Natural killer cell (primary cell): ENCODE data around the gene JMJD1C. TPM values are rescaled to one million over a fixed set of nuclear protein-coding genes. Genes with fewer than 3 reads are reported as not detected.

Experiments
- ATAC-seq, 3 donors: fragments of 150-1000 bp in 2 of 3; fragments of 200-7000 bp in 1 of 3; cut with Tn5 transposase; 1 replicate in 1 of 3; 2 replicates in 2 of 3; pipeline ENCODE4 v1.10.0; 2021; ENCODE audit warnings: mild to moderate bottlenecking in 2 of 3, moderate library complexity in 2 of 3
- DNase-seq, 2 donors: peaks; one replicate each; pipeline versions ENCODE4 v3.0.0 to v3.0.0-alpha.2; 2013 to 2021; ENCODE audit warnings: mixed read lengths in 1 of 2
- H3K27ac ChIP-seq: one replicate; pipeline ENCODE4 v1.5.1; 2013; ENCODE audit warnings: mild to moderate bottlenecking, low read length
- H3K27me3 ChIP-seq: one replicate; pipeline ENCODE4 v1.6.1; 2013; ENCODE audit warnings: low read length; ENCODE audit not compliant: control insufficient read depth, insufficient read depth
- H3K36me3 ChIP-seq: one replicate; pipeline ENCODE4 v1.6.1; 2013; ENCODE audit warnings: low read length; ENCODE audit not compliant: control insufficient read depth, insufficient read depth
- H3K4me1 ChIP-seq: one replicate; pipeline ENCODE4 v1.6.1; 2013; ENCODE audit warnings: low read length; ENCODE audit not compliant: control insufficient read depth, insufficient read depth
- H3K4me3 ChIP-seq: one replicate; pipeline ENCODE4 v1.5.1; 2013; ENCODE audit warnings: low read length
- H3K9me3 ChIP-seq: one replicate; pipeline ENCODE4 v1.6.1; 2013; ENCODE audit warnings: low read length; ENCODE audit not compliant: control insufficient read depth, insufficient read depth
- H3K27ac Mint-ChIP-seq, 2 donors: one replicate each; pipeline ENCODE4 v1.8.0; 2022; ENCODE audit warnings: mild to moderate bottlenecking in 2 of 2, mixed read lengths in 2 of 2, moderate library complexity in 1 of 2
- H3K27me3 Mint-ChIP-seq, 2 donors: one replicate each; pipeline ENCODE4 v1.8.0; 2022; ENCODE audit warnings: low read depth in 2 of 2, mixed read lengths in 2 of 2
- H3K36me3 Mint-ChIP-seq: one replicate; pipeline ENCODE4 v1.8.0; 2022; ENCODE audit warnings: mixed read lengths
- H3K4me1 Mint-ChIP-seq, 2 donors: one replicate each; pipeline ENCODE4 v1.8.0; 2022; ENCODE audit warnings: mixed read lengths in 2 of 2
- H3K4me3 Mint-ChIP-seq: one replicate; pipeline ENCODE4 v1.8.0; 2022; ENCODE audit warnings: mild to moderate bottlenecking, moderate library complexity, mixed read lengths
- H3K9me3 Mint-ChIP-seq, 2 donors: one replicate each; pipeline ENCODE4 v1.8.0; 2022; ENCODE audit warnings: mixed read lengths in 2 of 2
- WGBS: methylation state at CpG from one replicate; pipeline ENCODE4 v1.1.7; 2013; ENCODE audit warnings: missing lambda C conversion rate; ENCODE audit not compliant: insufficient coverage; 5-methylcytosine and 5-hydroxymethylcytosine counted together
- intact Hi-C: fragments of 100-400 bp; cut with micrococcal nuclease; formaldehyde crosslinking; loops from one replicate; pipeline ENCODE4 v1.14.2; 2022
- total RNA-seq, 4 donors: library from RNA; stranded (reverse); fragments of 120-200 nt in 1 of 4; gene quantifications; one replicate each; pipeline versions ENCODE4 v1.2.3 to v1.2.4, GENCODE V29; 2013 to 2022
- TF ChIP-seq, protein P1 (sequence below): fragments of 200-600 bp; IDR thresholded peaks from one replicate; pipeline ENCODE4 v1.8.0; 2022; ENCODE audit warnings: antibody characterized with exemption

The JMJD1C gene
- total RNA-seq, 3 donors from 2014 or later (not counting 1 experiment from before 2014, with no cell fraction given): 125 to 208 (median 156) TPM

DNA sequence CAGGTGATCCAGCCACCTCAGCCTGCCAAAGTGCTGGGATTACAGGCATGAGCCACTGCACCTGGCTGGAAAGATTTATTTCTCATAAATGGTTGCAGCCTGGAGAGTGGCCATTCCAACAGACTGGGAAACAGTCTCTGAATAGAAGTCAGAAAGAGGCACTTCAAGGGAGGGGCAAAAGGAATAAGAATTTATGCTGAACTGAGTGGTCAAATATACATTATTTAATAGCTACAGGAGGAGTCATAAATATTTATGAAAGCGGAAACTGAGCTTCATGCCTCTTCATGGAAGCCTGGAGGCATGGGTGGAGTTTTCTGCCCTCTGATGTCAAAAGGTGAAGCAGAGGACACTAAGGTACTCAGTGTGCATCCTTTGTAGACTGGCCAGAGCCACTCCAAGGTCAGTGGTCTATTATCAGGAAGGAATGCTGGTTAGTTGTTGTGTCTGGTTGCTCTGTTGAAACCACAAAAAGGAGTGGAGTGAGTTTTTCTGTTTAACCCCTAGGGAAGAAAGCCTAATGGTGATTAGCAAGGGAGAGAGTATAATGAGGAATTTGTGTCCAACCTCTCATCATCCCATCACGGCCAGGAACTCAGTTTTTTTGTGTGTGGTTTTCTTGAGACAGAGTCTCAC is 341.9 kb downstream of the JMJD1C start:
- Histone ChIP-seq H3K4me1 (no peaks in the 10 kb centered on the region), H3K36me3 (no peaks in the 10 kb centered on the region), H3K4me3 (no peak overlapping the region), H3K9me3 (no peaks in the 10 kb centered on the region), H3K27me3 (no peaks in the 10 kb centered on the region), H3K27ac (no peak overlapping the region)
- no peak overlapping the region for H3K27ac Mint-ChIP-seq
- H3K4me1 Mint-ChIP-seq: no peaks in the 10 kb centered on the region
- intact Hi-C loops: no loop called here
- H3K36me3 Mint-ChIP-seq: no peaks in the 10 kb centered on the region
- DNase-seq (no peak), ATAC-seq (no peak)
- WGBS: 100% methylated on average over 1 of the region's 2 CpGs
- peaks cover 0 to 8% of the 10 kb centered on the region in 2 donors for H3K27me3 Mint-ChIP-seq
- TF ChIP-seq, protein P1, sequence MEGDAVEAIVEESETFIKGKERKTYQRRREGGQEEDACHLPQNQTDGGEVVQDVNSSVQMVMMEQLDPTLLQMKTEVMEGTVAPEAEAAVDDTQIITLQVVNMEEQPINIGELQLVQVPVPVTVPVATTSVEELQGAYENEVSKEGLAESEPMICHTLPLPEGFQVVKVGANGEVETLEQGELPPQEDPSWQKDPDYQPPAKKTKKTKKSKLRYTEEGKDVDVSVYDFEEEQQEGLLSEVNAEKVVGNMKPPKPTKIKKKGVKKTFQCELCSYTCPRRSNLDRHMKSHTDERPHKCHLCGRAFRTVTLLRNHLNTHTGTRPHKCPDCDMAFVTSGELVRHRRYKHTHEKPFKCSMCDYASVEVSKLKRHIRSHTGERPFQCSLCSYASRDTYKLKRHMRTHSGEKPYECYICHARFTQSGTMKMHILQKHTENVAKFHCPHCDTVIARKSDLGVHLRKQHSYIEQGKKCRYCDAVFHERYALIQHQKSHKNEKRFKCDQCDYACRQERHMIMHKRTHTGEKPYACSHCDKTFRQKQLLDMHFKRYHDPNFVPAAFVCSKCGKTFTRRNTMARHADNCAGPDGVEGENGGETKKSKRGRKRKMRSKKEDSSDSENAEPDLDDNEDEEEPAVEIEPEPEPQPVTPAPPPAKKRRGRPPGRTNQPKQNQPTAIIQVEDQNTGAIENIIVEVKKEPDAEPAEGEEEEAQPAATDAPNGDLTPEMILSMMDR: no peak
- H3K4me3 Mint-ChIP-seq: no peak overlapping the region
- no peaks in the 10 kb centered on the region for H3K9me3 Mint-ChIP-seq

DNA sequence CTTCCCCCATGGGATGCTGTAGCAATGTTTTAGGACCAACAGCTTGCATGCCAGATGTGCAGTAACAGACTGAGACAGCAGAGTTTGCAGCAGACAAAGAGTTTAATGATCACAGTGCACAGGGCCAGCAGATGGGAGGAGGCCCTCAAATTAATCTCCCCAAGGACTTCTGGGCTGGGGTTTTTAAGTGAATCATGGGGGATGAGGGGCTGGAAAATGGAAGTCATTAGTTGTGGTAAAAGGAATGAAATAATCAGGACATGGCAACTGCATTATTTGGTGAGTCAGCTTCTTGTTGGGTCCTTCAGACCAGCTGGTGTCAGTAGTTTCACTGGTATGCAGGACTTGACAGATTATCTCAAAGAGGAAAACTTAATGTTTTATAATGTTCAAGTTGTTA is 345.2 kb downstream of the JMJD1C start:
- ATAC-seq (no peak), DNase-seq (no peak)
- no peaks in the 10 kb centered on the region for H3K9me3 ChIP-seq
- no peaks in the 10 kb centered on the region for H3K27me3 ChIP-seq
- Mint-ChIP-seq H3K4me1 (no peaks in the 10 kb centered on the region), H3K36me3 (no peaks in the 10 kb centered on the region), H3K27me3 (peaks cover 0 to 3% of the 10 kb centered on the region in 2 donors), H3K9me3 (no peaks in the 10 kb centered on the region), H3K27ac (no peak overlapping the region), H3K4me3 (no peak overlapping the region)
- intact Hi-C loops: no loop called here
- H3K4me3 ChIP-seq: no peak overlapping the region
- H3K4me1 ChIP-seq: no peaks in the 10 kb centered on the region
- H3K36me3 ChIP-seq: no peaks in the 10 kb centered on the region
- TF ChIP-seq, protein P1: no peak
- H3K27ac ChIP-seq: no peak overlapping the region

DNA sequence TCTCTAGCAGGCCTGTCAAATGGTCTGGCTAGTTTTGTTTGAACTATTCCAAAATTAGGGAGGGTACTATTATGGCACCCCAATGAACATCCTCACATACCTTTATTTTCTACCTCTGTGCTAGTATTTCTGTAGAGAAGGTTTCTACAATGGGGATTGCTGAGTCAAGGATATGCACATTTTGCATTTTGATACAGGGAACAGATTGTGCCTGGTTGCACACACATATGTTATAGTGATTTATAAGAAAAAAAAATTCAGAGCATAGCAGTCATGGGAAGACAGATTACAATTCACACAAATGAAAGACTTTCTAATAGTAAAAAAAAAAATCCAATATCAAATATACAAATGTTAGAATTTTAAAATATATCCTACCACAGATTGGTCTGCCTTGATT is 346.7 kb downstream of the JMJD1C start:
- DNase-seq: no peak
- intact Hi-C loops: no loop called here
- Mint-ChIP-seq H3K27me3 (peaks cover 0 to 11% of the 10 kb centered on the region in 2 donors), H3K36me3 (no peaks in the 10 kb centered on the region), H3K4me3 (no peak overlapping the region), H3K4me1 (no peaks in the 10 kb centered on the region), H3K9me3 (no peaks in the 10 kb centered on the region), H3K27ac (no peak overlapping the region)
- ATAC-seq: no peak
- no peaks in the 10 kb centered on the region for H3K27me3 ChIP-seq
- H3K9me3 ChIP-seq: no peaks in the 10 kb centered on the region
- TF ChIP-seq, protein P1: no peak
- H3K4me1 ChIP-seq: no peaks in the 10 kb centered on the region
- no peaks in the 10 kb centered on the region for H3K36me3 ChIP-seq
- no peak overlapping the region for H3K4me3 ChIP-seq
- H3K27ac ChIP-seq: no peak overlapping the region

Other genes starting within 250 kb of the JMJD1C start
- gene REEP3, start 55.4 kb upstream of the JMJD1C start, total RNA-seq: 10 to 100 TPM in 1 of 3 donors, 1 to 10 TPM in 2; 4.6 to 10.2 (median 8.3) TPM